GM18526 (cell line): Measurements from ENCODE around the gene PABPC4L.

ENCODE experiments used
- POLR2A ChIP-seq: IDR thresholded peaks from 3 replicates; pipeline ENCODE4 v1.6.1; 2011; ENCODE audit not compliant: insufficient read length; ENCODE audit errors: extremely low read depth

PABPC4L gene

GRCh38 chr4:134201216-134202161, at the start of gene PABPC4L:
Gene PABPC4L (minus strand): TSS chr4:134201789. CDS start chr4:134201019, 770 bp downstream.
- TF ChIP-seq POLR2A: no peak

GRCh38 chr4:134251322-134251721, 49.7 kb upstream of the PABPC4L start:
- no peak for TF ChIP-seq POLR2A

- no peak for TF ChIP-seq POLR2A
Observed at GRCh38 chr4:134243742-134244713, 42.4 kb upstream of the PABPC4L start.

- no peak for TF ChIP-seq POLR2A
Observed at GRCh38 chr4:134219043-134219442, 17.5 kb upstream of the PABPC4L start.

GRCh38 chr4:134216411-134216810, 14.8 kb upstream of the PABPC4L start:
- TF ChIP-seq POLR2A: no peak

GRCh38 chr4:134215620-134216344, 14.2 kb upstream of the PABPC4L start:
- no peak for TF ChIP-seq POLR2A

GRCh38 chr4:134202166-134202956, 772 bp upstream of the PABPC4L start:
- no peak for TF ChIP-seq POLR2A

- no peak for TF ChIP-seq POLR2A
Observed at GRCh38 chr4:134200811-134201215, 776 bp downstream of the PABPC4L start.

- TF ChIP-seq POLR2A: no peak
Observed at GRCh38 chr4:134189949-134190348, 11.6 kb downstream of the PABPC4L start.

- no peak for TF ChIP-seq POLR2A
Observed at GRCh38 chr4:134189480-134189879, 12.1 kb downstream of the PABPC4L start.

GRCh38 chr4:134178706-134179105, 22.9 kb downstream of the PABPC4L start:
- TF ChIP-seq POLR2A: no peak

GRCh38 chr4:134174271-134174670, 27.3 kb downstream of the PABPC4L start:
- no peak for TF ChIP-seq POLR2A

- TF ChIP-seq POLR2A: no peak
Observed at GRCh38 chr4:134160211-134160610, 41.4 kb downstream of the PABPC4L start.

- TF ChIP-seq POLR2A: no peak
Observed at GRCh38 chr4:134154097-134154496, 47.5 kb downstream of the PABPC4L start.

GRCh38 chr4:134147941-134148340, 53.6 kb downstream of the PABPC4L start:
- TF ChIP-seq POLR2A: no peak
